OCI-LY1 (cell line): Measurements from ENCODE around the gene BRS3.

Experiments
- H2AFZ ChIP-seq: fragments of 200-600 bp; sonication (generic), shearing (Covaris generic); 2 replicates; pipeline ENCODE4 v1.6.0; 2014; ENCODE audit warnings: antibody characterized with exemption, mild to moderate bottlenecking, low read length
- H3F3A ChIP-seq: fragments of 200-600 bp; sonication (generic), shearing (Covaris generic); 2 replicates; pipeline ENCODE4 v1.6.0; 2014; ENCODE audit warnings: mild to moderate bottlenecking, antibody characterized with exemption, low read length, moderate library complexity; ENCODE audit not compliant: insufficient read depth
- H3K27ac ChIP-seq: fragments of 200-600 bp; sonication (generic); 2 replicates; pipeline ENCODE4 v1.5.1; 2014; ENCODE audit warnings: low read length, mixed run types, mild to moderate bottlenecking, low read depth; ENCODE audit not compliant: poor library complexity, severe bottlenecking
- H3K27me3 ChIP-seq: fragments of 200-600 bp; sonication (generic); 2 replicates; pipeline ENCODE4 v1.6.0; 2014; ENCODE audit warnings: antibody characterized with exemption, mild to moderate bottlenecking, low read length, moderate library complexity; ENCODE audit not compliant: insufficient read depth
- H3K36me3 ChIP-seq: fragments of 200-600 bp; sonication (generic); 2 replicates; pipeline ENCODE4 v1.6.1; 2014; ENCODE audit warnings: mild to moderate bottlenecking, antibody characterized with exemption, low read length, moderate library complexity, mixed read lengths; ENCODE audit not compliant: insufficient read depth
- H3K4me1 ChIP-seq: fragments of 200-600 bp; sonication (generic); 2 replicates; pipeline ENCODE4 v1.5.1; 2014; ENCODE audit warnings: mild to moderate bottlenecking, low read length, moderate library complexity; ENCODE audit not compliant: insufficient read depth, severe bottlenecking
- H3K4me2 ChIP-seq: fragments of 200-600 bp; sonication (generic), shearing (Covaris generic); 2 replicates; pipeline ENCODE4 v1.6.1; 2014; ENCODE audit warnings: low read length
- H3K4me3 ChIP-seq: fragments of 200-600 bp; sonication (generic); 2 replicates; pipeline ENCODE4 v1.5.1; 2014; ENCODE audit warnings: low read length, low read depth, mild to moderate bottlenecking, mixed read lengths; ENCODE audit not compliant: poor library complexity, severe bottlenecking
- H3K79me2 ChIP-seq: fragments of 200-600 bp; shearing (Covaris generic); 2 replicates; pipeline ENCODE4 v1.6.1; 2016; ENCODE audit warnings: mixed run types, low read length, mixed read lengths; ENCODE audit not compliant: insufficient read depth
- H3K9ac ChIP-seq: fragments of 200-600 bp; sonication (generic), shearing (Covaris generic); 2 replicates; pipeline ENCODE4 v1.6.1; 2014; ENCODE audit warnings: mild to moderate bottlenecking, low read length, mixed read lengths
- H3K9me2 ChIP-seq: fragments of 200-600 bp; sonication (generic), shearing (Covaris generic); 2 replicates; pipeline ENCODE4 v1.6.1; 2014; ENCODE audit warnings: low read depth, mild to moderate bottlenecking, low read length, mixed read lengths
- H3K9me3 ChIP-seq: fragments of 200-600 bp; shearing (Covaris generic); 2 replicates; pipeline ENCODE4 v1.6.1; 2014; ENCODE audit warnings: low read length, mixed read lengths
- H4K20me1 ChIP-seq: fragments of 200-600 bp; sonication (generic), shearing (Covaris generic); 2 replicates; pipeline ENCODE4 v1.6.0; 2016; ENCODE audit warnings: mild to moderate bottlenecking, low read length; ENCODE audit not compliant: insufficient read depth
- CTCF ChIP-seq: fragments of 200-600 bp; sonication (generic), shearing (Covaris generic); IDR thresholded peaks from 2 replicates; pipeline ENCODE4 v1.5.1; 2017; ENCODE audit warnings: mild to moderate bottlenecking, antibody characterized with exemption, low read length, moderate library complexity, mixed read lengths
- EZH2 ChIP-seq: fragments of 200-600 bp; sonication (generic), shearing (Covaris generic); IDR thresholded peaks from 2 replicates; pipeline ENCODE4 v1.8.0; 2017; ENCODE audit warnings: borderline replicate concordance, mixed run types, mild to moderate bottlenecking, antibody characterized with exemption, low read length, moderate library complexity, mixed read lengths

Gene BRS3

DNA sequence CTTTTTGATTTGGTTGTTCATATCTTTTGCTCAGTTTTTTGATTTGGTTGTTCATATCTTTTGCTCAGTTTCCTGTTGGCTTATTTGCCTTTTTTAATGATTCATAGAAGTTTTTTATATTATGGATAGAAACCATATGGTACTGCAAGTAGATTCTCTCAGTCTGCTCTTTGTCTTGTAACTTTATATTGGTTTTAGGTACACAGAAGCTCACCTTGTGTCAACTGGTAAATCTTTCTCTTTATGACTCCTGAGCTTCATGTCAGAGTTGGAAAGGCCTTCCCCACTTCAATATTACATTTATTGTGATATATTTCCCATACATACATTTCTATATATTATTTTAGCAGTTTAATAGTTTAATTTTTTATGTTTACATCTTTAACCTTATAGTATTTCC lies 36.0 kb downstream of the BRS3 start:
- Histone ChIP-seq H3F3A (no peaks in the 10 kb centered on the region), H3K9me3 (no peaks in the 10 kb centered on the region), H4K20me1 (no peaks in the 10 kb centered on the region), H3K27me3 (no peaks in the 10 kb centered on the region), H3K4me1 (no peaks in the 10 kb centered on the region), H3K36me3 (no peaks in the 10 kb centered on the region), H3K4me2 (no peak overlapping the region), H3K9ac (no peak overlapping the region), H3K79me2 (no peaks in the 10 kb centered on the region), H3K27ac (no peak overlapping the region), H3K9me2 (no peaks in the 10 kb centered on the region), H2AFZ (no peak overlapping the region), H3K4me3 (no peak overlapping the region)
- TF ChIP-seq CTCF (no peak), EZH2 (no peak)

GRCh38 chrX:136525738-136526606 lies 38.2 kb downstream of the BRS3 start:
- H3K4me3 ChIP-seq = no peak overlapping the region
- no peak overlapping the region for H3K9ac ChIP-seq
- no peak overlapping the region for H2AFZ ChIP-seq
- H3K27ac ChIP-seq = no peak overlapping the region
- no peaks in the 10 kb centered on the region for H3K79me2 ChIP-seq
- H3K36me3 ChIP-seq = no peaks in the 10 kb centered on the region
- no peaks in the 10 kb centered on the region for H4K20me1 ChIP-seq
- no peaks in the 10 kb centered on the region for H3K9me2 ChIP-seq
- no peaks in the 10 kb centered on the region for H3K4me1 ChIP-seq
- no peaks in the 10 kb centered on the region for H3K9me3 ChIP-seq
- TF ChIP-seq EZH2 (no peak), CTCF (no peak)
- H3F3A ChIP-seq = no peaks in the 10 kb centered on the region
- H3K27me3 ChIP-seq = no peaks in the 10 kb centered on the region
- H3K4me2 ChIP-seq = no peak overlapping the region

DNA sequence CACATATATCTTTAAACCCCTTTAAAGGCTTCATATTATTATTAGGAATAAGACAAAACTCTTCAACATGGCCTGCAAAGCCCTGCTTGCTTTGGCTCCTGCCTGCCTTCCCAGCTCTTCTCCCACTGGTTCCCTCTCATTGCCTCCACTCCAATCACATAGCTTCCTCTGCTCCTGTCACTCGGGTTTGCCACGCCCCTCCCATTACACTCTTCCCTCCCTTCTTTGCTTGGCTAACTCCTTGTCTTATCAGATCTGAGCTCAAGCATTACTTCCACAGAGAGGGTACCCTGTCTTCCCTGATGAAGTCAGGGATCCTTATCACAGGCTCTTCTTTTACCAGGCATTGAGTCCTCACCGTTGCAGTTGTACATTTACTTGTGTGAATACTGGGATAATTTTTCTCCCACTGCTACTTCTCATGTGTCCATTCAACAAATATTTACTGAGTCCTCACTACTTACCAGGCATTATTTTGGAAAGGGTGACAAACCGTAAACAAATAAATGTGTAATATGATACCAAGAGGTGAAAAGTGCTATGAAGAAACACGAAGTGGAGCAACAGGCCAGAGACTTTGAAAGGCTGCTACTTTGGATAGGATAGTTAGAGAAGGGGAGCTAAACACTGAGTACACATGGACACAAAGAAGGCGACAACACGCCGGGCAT lies 41.0 kb downstream of the BRS3 start:
- Histone ChIP-seq H3K4me1 (no peaks in the 10 kb centered on the region), H3K27ac (no peak overlapping the region), H3K4me3 (no peak overlapping the region), H3K36me3 (no peaks in the 10 kb centered on the region), H3F3A (no peaks in the 10 kb centered on the region), H3K9ac (no peak overlapping the region), H3K4me2 (no peak overlapping the region), H4K20me1 (no peaks in the 10 kb centered on the region), H2AFZ (no peak overlapping the region), H3K9me2 (no peaks in the 10 kb centered on the region), H3K27me3 (no peaks in the 10 kb centered on the region), H3K9me3 (no peaks in the 10 kb centered on the region), H3K79me2 (no peaks in the 10 kb centered on the region)
- no peak for TF ChIP-seq EZH2
- TF ChIP-seq CTCF = no peak
